GM12875 (cell line): Measurements from ENCODE around the gene TGFBR3.

Experiments used
- H3K4me3 ChIP-seq: one replicate; pipeline ENCODE4 v1.5.1; 2011; ENCODE audit warnings: low read depth, low read length, control low read depth
- TF ChIP-seq, protein P1 (sequence below): IDR thresholded peaks from 2 replicates; pipeline ENCODE4 v1.5.1; 2011; ENCODE audit warnings: low read depth, mild to moderate bottlenecking, control low read depth, inconsistent platforms, low read length, moderate library complexity, borderline replicate concordance; ENCODE audit not compliant: insufficient read depth

The TGFBR3 gene

DNA sequence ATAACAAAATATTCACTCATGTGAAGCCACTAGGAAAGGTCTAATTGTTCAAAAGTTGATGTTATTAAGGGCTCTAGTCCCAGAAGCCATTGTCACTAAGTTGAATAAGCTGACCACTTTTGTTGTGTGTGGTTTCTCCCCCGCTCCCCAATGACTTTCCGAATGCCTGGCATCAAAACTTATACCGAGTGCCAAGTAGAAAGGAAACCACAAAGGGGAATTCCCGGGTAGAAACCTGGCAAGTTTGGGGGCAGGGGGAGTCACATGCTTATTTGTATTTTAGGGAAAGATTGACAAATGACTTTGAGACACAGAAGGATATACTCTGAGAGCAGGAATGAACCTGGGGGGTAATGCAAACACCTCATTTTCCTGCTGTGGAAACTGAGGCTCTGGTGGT is 154.1 kb downstream of the TGFBR3 start:
- TF ChIP-seq, protein P1, sequence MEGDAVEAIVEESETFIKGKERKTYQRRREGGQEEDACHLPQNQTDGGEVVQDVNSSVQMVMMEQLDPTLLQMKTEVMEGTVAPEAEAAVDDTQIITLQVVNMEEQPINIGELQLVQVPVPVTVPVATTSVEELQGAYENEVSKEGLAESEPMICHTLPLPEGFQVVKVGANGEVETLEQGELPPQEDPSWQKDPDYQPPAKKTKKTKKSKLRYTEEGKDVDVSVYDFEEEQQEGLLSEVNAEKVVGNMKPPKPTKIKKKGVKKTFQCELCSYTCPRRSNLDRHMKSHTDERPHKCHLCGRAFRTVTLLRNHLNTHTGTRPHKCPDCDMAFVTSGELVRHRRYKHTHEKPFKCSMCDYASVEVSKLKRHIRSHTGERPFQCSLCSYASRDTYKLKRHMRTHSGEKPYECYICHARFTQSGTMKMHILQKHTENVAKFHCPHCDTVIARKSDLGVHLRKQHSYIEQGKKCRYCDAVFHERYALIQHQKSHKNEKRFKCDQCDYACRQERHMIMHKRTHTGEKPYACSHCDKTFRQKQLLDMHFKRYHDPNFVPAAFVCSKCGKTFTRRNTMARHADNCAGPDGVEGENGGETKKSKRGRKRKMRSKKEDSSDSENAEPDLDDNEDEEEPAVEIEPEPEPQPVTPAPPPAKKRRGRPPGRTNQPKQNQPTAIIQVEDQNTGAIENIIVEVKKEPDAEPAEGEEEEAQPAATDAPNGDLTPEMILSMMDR, result no peak
- no peak overlapping the region for H3K4me3 ChIP-seq

DNA sequence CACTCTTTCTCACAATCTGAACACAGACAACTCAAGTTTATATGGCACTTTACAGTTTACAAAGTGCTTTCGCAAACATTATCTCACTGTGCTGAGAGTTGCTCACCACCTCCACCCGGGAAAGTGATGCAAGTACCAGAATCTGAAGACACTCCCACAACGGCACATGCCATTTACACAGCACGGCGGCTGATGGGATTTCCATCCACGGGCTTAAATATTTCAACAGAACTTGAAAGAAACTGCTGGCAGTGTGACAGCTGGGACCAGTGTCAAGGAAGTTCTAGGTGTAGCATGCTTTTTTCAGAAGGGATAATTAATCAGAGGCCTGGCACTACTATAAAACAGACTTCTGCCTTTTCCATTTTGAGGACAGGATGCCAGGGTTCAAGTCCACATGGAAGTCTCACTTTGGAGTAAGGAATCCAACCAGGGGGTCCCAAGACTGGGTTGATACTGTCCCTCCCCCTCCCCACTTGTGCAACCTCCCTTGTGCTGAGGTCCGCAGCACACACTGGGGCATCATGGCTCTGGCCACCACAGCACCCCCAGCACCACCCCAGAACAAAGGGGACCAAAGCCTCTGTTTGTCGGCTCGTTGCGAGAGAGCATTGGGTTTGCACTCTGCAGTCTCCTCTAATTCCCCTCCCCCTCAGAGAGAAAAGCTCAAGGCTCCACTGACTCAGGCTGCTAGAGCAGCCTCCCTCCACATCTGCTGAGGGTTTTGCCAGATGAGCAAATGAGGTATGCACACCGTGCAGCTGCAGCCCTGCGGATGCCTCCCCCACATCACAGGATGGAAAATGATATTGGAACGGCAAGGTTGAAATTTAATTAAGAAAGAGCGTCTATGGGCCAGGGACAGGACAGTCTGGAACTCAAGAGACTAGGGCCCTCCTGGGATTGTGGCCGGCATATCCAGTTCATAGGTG is 154.9 kb downstream of the TGFBR3 start:
- H3K4me3 ChIP-seq, result no peak overlapping the region
- TF ChIP-seq, protein P1, result no peak

DNA sequence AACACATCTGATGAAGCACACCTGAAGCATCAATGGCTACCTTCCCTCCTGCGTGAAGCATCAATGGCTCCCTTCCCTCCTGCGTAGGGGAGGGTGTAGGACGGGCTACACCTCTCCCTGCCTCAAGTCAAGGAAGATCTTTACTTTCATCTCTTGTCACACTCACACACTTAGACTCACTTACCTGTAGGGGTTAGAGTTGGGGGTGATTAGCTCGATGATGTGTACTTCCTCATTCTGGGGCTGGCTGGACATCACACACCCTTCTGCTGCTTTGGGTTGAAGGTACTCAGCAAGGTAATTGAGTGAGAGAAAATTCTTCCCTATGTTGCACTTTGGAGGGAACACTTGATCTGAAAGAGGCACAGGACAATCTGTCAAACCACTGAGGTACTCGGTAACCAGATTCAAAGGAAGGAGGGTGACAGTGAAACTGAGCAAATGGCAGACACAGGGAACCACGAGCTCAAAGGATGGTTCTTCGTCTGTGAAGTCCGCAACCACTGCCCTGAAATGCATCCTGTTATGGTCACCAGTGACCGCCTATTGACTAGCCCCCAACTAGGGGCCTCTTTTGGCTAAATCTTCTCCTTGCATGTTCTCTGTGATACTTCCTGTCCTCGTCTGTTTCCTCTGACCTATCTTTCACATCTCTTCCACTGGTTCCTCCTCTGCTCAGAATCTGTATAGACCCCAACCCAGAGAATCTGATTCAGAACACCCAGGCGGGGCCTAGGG is 156.2 kb downstream of the TGFBR3 start:
- TF ChIP-seq, protein P1, result no peak
- no peak overlapping the region for H3K4me3 ChIP-seq

DNA sequence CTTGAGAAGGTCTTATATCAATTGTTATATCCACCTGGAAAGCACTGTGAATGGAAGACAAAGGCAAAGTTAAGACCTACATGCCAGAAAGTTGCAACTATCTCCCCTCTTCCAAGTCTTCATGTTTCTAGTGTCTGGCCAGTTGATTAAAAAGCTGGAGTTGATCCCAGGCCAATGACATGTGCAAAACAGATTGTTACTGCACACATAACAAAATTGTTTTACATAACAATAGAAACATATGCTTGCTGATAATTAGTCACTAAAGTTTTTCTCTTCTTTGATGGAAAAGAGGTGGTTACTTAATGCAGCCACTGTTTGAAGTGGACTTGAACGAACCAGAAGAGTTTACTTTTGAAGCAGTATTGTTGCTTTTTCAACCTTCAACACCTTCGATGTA is 158.2 kb downstream of the TGFBR3 start:
- H3K4me3 ChIP-seq, result no peak overlapping the region
- TF ChIP-seq, protein P1, result no peak

DNA sequence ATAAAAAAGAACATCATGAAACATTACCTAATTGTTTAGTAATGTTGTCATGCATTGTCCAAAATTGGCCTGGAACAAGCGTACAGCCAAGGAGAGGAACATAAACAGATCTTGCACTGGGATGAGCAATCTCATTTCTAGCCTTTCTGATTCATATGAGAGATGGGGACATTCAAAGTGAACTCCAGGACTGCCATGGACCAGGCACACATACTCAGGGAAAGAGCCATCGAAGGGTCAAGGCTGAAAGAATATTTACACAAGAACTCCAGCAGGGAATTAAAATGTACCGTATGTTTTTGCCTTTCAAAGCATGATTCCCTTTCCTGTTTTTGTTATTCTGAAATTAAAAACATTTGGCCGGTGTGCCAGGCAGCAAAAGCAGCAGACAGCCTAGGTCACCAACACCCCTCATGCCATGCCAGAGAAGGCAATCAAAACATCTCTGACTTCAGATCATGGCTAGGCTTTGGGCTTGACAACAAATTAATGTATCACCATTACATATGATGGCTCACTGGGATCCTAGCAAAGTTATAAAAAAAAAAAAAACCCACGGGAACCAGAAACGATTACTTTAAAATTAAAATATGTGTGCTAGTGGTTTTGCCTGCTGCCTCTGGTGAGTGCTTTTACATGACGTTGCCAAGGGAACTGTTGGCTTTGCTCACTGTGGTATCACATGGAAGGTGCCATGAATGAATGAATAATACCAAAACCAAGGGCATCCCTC is 159.8 kb downstream of the TGFBR3 start:
- TF ChIP-seq, protein P1, result no peak
- H3K4me3 ChIP-seq, result no peak overlapping the region

DNA sequence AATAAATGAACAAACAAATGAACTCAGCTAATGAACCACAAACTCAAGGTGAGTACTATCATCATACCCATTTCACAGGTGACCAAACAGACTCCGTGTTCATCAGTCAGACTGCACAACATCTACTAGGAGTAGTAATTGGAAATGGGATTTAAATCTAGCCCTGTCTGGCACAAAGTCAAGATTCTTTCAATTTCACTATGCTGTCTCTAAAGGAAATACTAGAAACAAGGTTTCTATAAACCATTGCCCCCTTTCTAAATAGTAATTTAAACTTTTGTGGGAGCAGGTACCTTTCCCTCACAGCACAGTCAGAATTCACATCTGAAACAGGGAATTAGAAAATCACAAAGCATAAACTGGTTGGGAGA is 160.3 kb downstream of the TGFBR3 start:
- TF ChIP-seq, protein P1, result no peak
- no peak overlapping the region for H3K4me3 ChIP-seq
